ENCODE results near the gene CRBN. TPM values are rescaled to one million over a fixed set of nuclear protein-coding genes. Genes with fewer than 3 reads are reported as not detected.

Gene CRBN
- total and polyA plus RNA-seq, 9 of the 15 experiments (the other 6 are each of a cell fraction or from before 2014, with no cell fraction given), result 40.8 to 331 (median 57.4) TPM

GRCh38 chr3:3189102-3189727 lies 9.7 kb upstream of the CRBN start (continued):
- TF ChIP-seq PRDM10 (IDR thresholded peaks at IDR 0.05; ENCODE audit: partially characterized antibody), result no peak
- TF ChIP-seq HOXB6 (CRISPR knock-in tag; IDR thresholded peaks at IDR 0.05; ENCODE audit: borderline replicate concordance), result no peak
- TF ChIP-seq ERF (CRISPR knock-in tag; IDR thresholded peaks at IDR 0.05), result no peak
- TF ChIP-seq MBD1 (CRISPR knock-in tag; IDR thresholded peaks at IDR 0.05), result no peak
- TF ChIP-seq IRF9 (tag; IDR thresholded peaks at IDR 0.05), result no peak
- TF ChIP-seq ZNF280B (CRISPR knock-in tag; IDR thresholded peaks at IDR 0.05), result no peak
- no peak for TF ChIP-seq SAFB2 (IDR thresholded peaks at IDR 0.05; ENCODE audit: borderline replicate concordance, low read depth, low read length, severe bottlenecking)
- TF ChIP-seq HMBOX1 (IDR thresholded peaks at IDR 0.05), result no peak
- TF ChIP-seq POLR2AphosphoS2 (IDR thresholded peaks at IDR 0.05; ENCODE audit: low read length), result no peak
- TF ChIP-seq TCF7L2 (IDR thresholded peaks at IDR 0.05; ENCODE audit: low read depth, low read length), result no peak
- no peak for TF ChIP-seq SREBF2 (CRISPR knock-in tag; IDR thresholded peaks at IDR 0.05)
- no peak for TF ChIP-seq ZNF740 (CRISPR knock-in tag; IDR thresholded peaks at IDR 0.05)
- no peak for TF ChIP-seq ZNF740 (tag; IDR thresholded peaks at IDR 0.05)
- TF ChIP-seq KLF6 (CRISPR knock-in tag; IDR thresholded peaks at IDR 0.05; ENCODE audit: borderline replicate concordance), result no peak
- no peak for TF ChIP-seq ZBTB2 (IDR thresholded peaks at IDR 0.05)
- no peak for TF ChIP-seq NR2F6 (CRISPR knock-in tag; IDR thresholded peaks at IDR 0.05)

Measured in K562 (cell line).